ENCODE results near the gene FOXO1.

FOXO1 gene

GRCh38 chr13:40571338-40571963 is 95.0 kb downstream of the FOXO1 start:
- Histone ChIP-seq H3K4me3 (ENCODE audit: low read depth, low read length, poor library complexity, severe bottlenecking) (peak overlapping the region; percentile 6), H4K20me1 (ENCODE audit: insufficient read depth, low read length) (0 out of 2 replicates have a peak, but pooled peaks cover 3% of the 10 kb centered on the region), H3K79me2 (ENCODE audit: insufficient read depth, low read length) (peaks cover 100% of the 10 kb centered on the region), H3K27me3 (ENCODE audit: insufficient read depth, low read length) (no peaks in the 10 kb centered on the region), H2AFZ (ENCODE audit: low read length) (no peak overlapping the region), H3K4me2 (ENCODE audit: low read length) (peak overlapping the region; percentile 23), H3K4me1 (ENCODE audit: insufficient read depth, low read length, severe bottlenecking) (peaks cover 98% of the 10 kb centered on the region), H3F3A (ENCODE audit: insufficient read depth, low read length) (no peaks in the 10 kb centered on the region), H3K36me3 (ENCODE audit: insufficient read depth, low read length) (peaks cover 12% of the 10 kb centered on the region; the same call in 1 of the 2 replicates), H3K27ac (ENCODE audit: low read depth, low read length, poor library complexity, severe bottlenecking) (peak overlapping the region; percentile 69), H3K9me3 (ENCODE audit: low read length) (no peaks in the 10 kb centered on the region), H3K9me2 (ENCODE audit: low read depth, low read length) (no peaks in the 10 kb centered on the region), H3K9ac (ENCODE audit: low read length) (peak overlapping the region; percentile 12; the same call in 1 of the 2 replicates)
- TF ChIP-seq CTCF (IDR thresholded peaks at IDR 0.05; ENCODE audit: low read length) (no peak), EZH2 (IDR thresholded peaks at IDR 0.05; ENCODE audit: borderline replicate concordance, low read length) (no peak)

- TF ChIP-seq EZH2 (IDR thresholded peaks at IDR 0.05; ENCODE audit: borderline replicate concordance, low read length): no peak
- no peak for TF ChIP-seq CTCF (IDR thresholded peaks at IDR 0.05; ENCODE audit: low read length)
- H3K27ac ChIP-seq (ENCODE audit: low read depth, low read length, poor library complexity, severe bottlenecking): peak overlapping the region; percentile 69
These were observed 95.5 kb downstream of the FOXO1 start for GRCh38 chr13:40570930-40571329.

GRCh38 chr13:40569024-40569350 is 97.5 kb downstream of the FOXO1 start:
- H3K27ac ChIP-seq (ENCODE audit: low read depth, low read length, poor library complexity, severe bottlenecking): peak overlapping the region; percentile 59
- H3K79me2 ChIP-seq (ENCODE audit: insufficient read depth, low read length): peaks cover 100% of the 10 kb centered on the region
- H3K9ac ChIP-seq (ENCODE audit: low read length): peak overlapping the region; percentile 32; the same call in 1 of the 2 replicates
- H3K4me2 ChIP-seq (ENCODE audit: low read length): peak overlapping the region; percentile 20; the same call in 1 of the 2 replicates
- no peaks in the 10 kb centered on the region for H3K9me2 ChIP-seq (ENCODE audit: low read depth, low read length)
- H3K27me3 ChIP-seq (ENCODE audit: insufficient read depth, low read length): no peaks in the 10 kb centered on the region
- no peaks in the 10 kb centered on the region for H3K9me3 ChIP-seq (ENCODE audit: low read length)
- TF ChIP-seq EZH2 (IDR thresholded peaks at IDR 0.05; ENCODE audit: borderline replicate concordance, low read length) (no peak), CTCF (IDR thresholded peaks at IDR 0.05; ENCODE audit: low read length) (no peak)
- peaks cover 98% of the 10 kb centered on the region for H3K4me1 ChIP-seq (ENCODE audit: insufficient read depth, low read length, severe bottlenecking)
- H3K36me3 ChIP-seq (ENCODE audit: insufficient read depth, low read length): peaks cover 9% of the 10 kb centered on the region; the same call in 1 of the 2 replicates
- no peaks in the 10 kb centered on the region for H3F3A ChIP-seq (ENCODE audit: insufficient read depth, low read length)
- no peak overlapping the region for H3K4me3 ChIP-seq (ENCODE audit: low read depth, low read length, poor library complexity, severe bottlenecking)
- H4K20me1 ChIP-seq (ENCODE audit: insufficient read depth, low read length): 0 out of 2 replicates have a peak, but pooled peaks cover 3% of the 10 kb centered on the region
- H2AFZ ChIP-seq (ENCODE audit: low read length): no peak overlapping the region

More at GRCh38 chr13:40570930-40571329, 95.5 kb downstream of the FOXO1 start:
- H2AFZ ChIP-seq (ENCODE audit: low read length): no peak overlapping the region
- peak overlapping the region; percentile 8 for H3K4me3 ChIP-seq (ENCODE audit: low read depth, low read length, poor library complexity, severe bottlenecking)
- H3K9me3 ChIP-seq (ENCODE audit: low read length): no peaks in the 10 kb centered on the region
- peaks cover 100% of the 10 kb centered on the region for H3K79me2 ChIP-seq (ENCODE audit: insufficient read depth, low read length)
- no peaks in the 10 kb centered on the region for H3K9me2 ChIP-seq (ENCODE audit: low read depth, low read length)
- no peaks in the 10 kb centered on the region for H3F3A ChIP-seq (ENCODE audit: insufficient read depth, low read length)
- H3K9ac ChIP-seq (ENCODE audit: low read length): peak overlapping the region; percentile 14; the same call in 1 of the 2 replicates
- peak overlapping the region; percentile 23 for H3K4me2 ChIP-seq (ENCODE audit: low read length)
- peaks cover 98% of the 10 kb centered on the region for H3K4me1 ChIP-seq (ENCODE audit: insufficient read depth, low read length, severe bottlenecking)
- peaks cover 12% of the 10 kb centered on the region; the same call in 1 of the 2 replicates for H3K36me3 ChIP-seq (ENCODE audit: insufficient read depth, low read length)
- H4K20me1 ChIP-seq (ENCODE audit: insufficient read depth, low read length): 0 out of 2 replicates have a peak, but pooled peaks cover 3% of the 10 kb centered on the region
- H3K27me3 ChIP-seq (ENCODE audit: insufficient read depth, low read length): no peaks in the 10 kb centered on the region
